WERI-Rb-1 (cell line): ENCODE results near the gene KLHL2.

Source experiments
- DNase-seq: peaks from one replicate; pipeline ENCODE4 v3.0.0-alpha.2; 2020
- H3K27ac ChIP-seq: fragments of 250-450 bp; sonication (Bioruptor Pico); 2 replicates; pipeline ENCODE4 v1.5.1; 2020; ENCODE audit warnings: mild to moderate bottlenecking, moderate library complexity
- H3K27me3 ChIP-seq: fragments of 250-450 bp; sonication (Bioruptor Pico); 2 replicates; pipeline ENCODE4 v1.5.1; 2021; ENCODE audit warnings: mild to moderate bottlenecking, low read depth, moderate library complexity; ENCODE audit not compliant: insufficient read depth, severe bottlenecking
- H3K36me3 ChIP-seq: fragments of 250-450 bp; sonication (Bioruptor Pico); 2 replicates; pipeline ENCODE4 v1.5.1; 2020; ENCODE audit warnings: mild to moderate bottlenecking, moderate library complexity
- H3K4me3 ChIP-seq: 2 replicates; pipeline ENCODE4 v1.5.1; 2011; ENCODE audit warnings: low read depth, mild to moderate bottlenecking, control low read depth, low read length
- H3K9me3 ChIP-seq: fragments of 250-450 bp; sonication (Bioruptor Pico); 2 replicates; pipeline ENCODE4 v1.5.1; 2021; ENCODE audit warnings: mild to moderate bottlenecking, moderate library complexity; ENCODE audit not compliant: severe bottlenecking
- CTCF ChIP-seq: IDR thresholded peaks from 2 replicates; pipeline ENCODE4 v1.5.1; 2011; ENCODE audit warnings: low read depth, mild to moderate bottlenecking, control low read depth, inconsistent platforms, low read length

Gene KLHL2

GRCh38 chr4:165191348-165191656 is 16.1 kb upstream of the KLHL2 start:
- TF ChIP-seq CTCF = no peak
- H3K36me3 ChIP-seq = no peaks in the 10 kb centered on the region
- no peak overlapping the region for H3K4me3 ChIP-seq
- DNase-seq = no peak
- no peak overlapping the region for H3K27ac ChIP-seq
- H3K27me3 ChIP-seq = no peaks in the 10 kb centered on the region
- no peaks in the 10 kb centered on the region for H3K9me3 ChIP-seq

GRCh38 chr4:165191814-165192499 is 15.4 kb upstream of the KLHL2 start:
- Histone ChIP-seq H3K27me3 (no peaks in the 10 kb centered on the region), H3K4me3 (no peak overlapping the region), H3K9me3 (no peaks in the 10 kb centered on the region), H3K27ac (no peak overlapping the region), H3K36me3 (no peaks in the 10 kb centered on the region)
- no peak for TF ChIP-seq CTCF
- DNase-seq = no peak

GRCh38 chr4:165192500-165192898 is 14.9 kb upstream of the KLHL2 start:
- no peaks in the 10 kb centered on the region for H3K9me3 ChIP-seq
- H3K4me3 ChIP-seq = no peak overlapping the region
- H3K27ac ChIP-seq = no peak overlapping the region
- no peaks in the 10 kb centered on the region for H3K36me3 ChIP-seq
- no peak for TF ChIP-seq CTCF
- no peak for DNase-seq
- H3K27me3 ChIP-seq = no peaks in the 10 kb centered on the region

GRCh38 chr4:165192956-165193355 is 14.4 kb upstream of the KLHL2 start:
- H3K27me3 ChIP-seq = no peaks in the 10 kb centered on the region

GRCh38 chr4:165194368-165194767 is 13.0 kb upstream of the KLHL2 start:
- Histone ChIP-seq H3K27me3 (no peaks in the 10 kb centered on the region), H3K36me3 (no peaks in the 10 kb centered on the region), H3K4me3 (no peak overlapping the region), H3K27ac (no peak overlapping the region), H3K9me3 (no peaks in the 10 kb centered on the region)
- DNase-seq = no peak
- no peak for TF ChIP-seq CTCF

More at GRCh38 chr4:165192956-165193355, 14.4 kb upstream of the KLHL2 start:
- no peaks in the 10 kb centered on the region for H3K9me3 ChIP-seq
- no peaks in the 10 kb centered on the region for H3K36me3 ChIP-seq
- H3K27ac ChIP-seq = no peak overlapping the region
- no peak for TF ChIP-seq CTCF
- H3K4me3 ChIP-seq = no peak overlapping the region
- no peak for DNase-seq

GRCh38 chr4:165198329-165198728 is 9.0 kb upstream of the KLHL2 start:
- no peaks in the 10 kb centered on the region for H3K9me3 ChIP-seq
- H3K27ac ChIP-seq = no peak overlapping the region
- no peak overlapping the region for H3K4me3 ChIP-seq
- H3K36me3 ChIP-seq = no peaks in the 10 kb centered on the region
- TF ChIP-seq CTCF = no peak
- no peak for DNase-seq
- H3K27me3 ChIP-seq = no peaks in the 10 kb centered on the region
